Adrenal gland (tissue), 12 donors: Measurements from ENCODE around the gene CCDC187. TPM values are rescaled to one million over a fixed set of nuclear protein-coding genes. Genes with fewer than 3 reads are reported as not detected.
A peak's percentile ranks its signal among the peaks of the same experiment; 100 is the strongest.

Source experiments
- DNase-seq, 7 donors: peaks; one replicate each; pipeline ENCODE4 v3.0.0-alpha.2; 2019 to 2020
- H3K27ac ChIP-seq, 5 donors: fragments of 200-600 bp; sonication (generic) in 4 of 5; 1 replicate in 3 of 5; 2 replicates in 2 of 5; pipeline versions ENCODE4 v1.5.1 to v1.8.0; 2016 to 2020; ENCODE audit warnings: mild to moderate bottlenecking in 1 of 5
- H3K27me3 ChIP-seq: fragments of 200-600 bp; 2 replicates; pipeline ENCODE4 v1.8.0; 2021
- H3K36me3 ChIP-seq, 2 donors: fragments of 200-600 bp; replicated peaks in 1 of 2; 1 replicate in 1 of 2; 2 replicates in 1 of 2; pipeline versions ENCODE4 v1.5.1 to v1.8.0; 2018 to 2022
- H3K4me1 ChIP-seq, 2 donors: fragments of 200-600 bp; replicated peaks in 1 of 2; 1 replicate in 1 of 2; 2 replicates in 1 of 2; pipeline versions ENCODE4 v1.5.1 to v1.8.0; 2018 to 2021
- H3K4me3 ChIP-seq, 4 donors: fragments of 200-600 bp; sonication (generic) in 3 of 4; one replicate each; pipeline ENCODE4 v1.5.1; 2016 to 2018
- H3K9me3 ChIP-seq, 3 donors: fragments of 200-600 bp; sonication (generic) in 1 of 3; replicated peaks in 1 of 3; 1 replicate in 2 of 3; 2 replicates in 1 of 3; pipeline versions ENCODE4 v1.5.1 to v1.8.0; 2016 to 2021
- POLR2A ChIP-seq, 2 donors: fragments of 450-650 bp; IDR thresholded peaks; one replicate each; pipeline ENCODE4 v1.6.1; 2017; ENCODE audit warnings: antibody characterized with exemption in 2 of 2, mild to moderate bottlenecking in 2 of 2, moderate library complexity in 1 of 2
- WGBS, 4 donors: extraction: QIAGEN DNeasy Blood & Tissue Kit in 2 of 4; methylation state at CpG; one replicate each; pipeline versions ENCODE4 v1.1.5 to v1.1.7; 2013 to 2017; 5-methylcytosine and 5-hydroxymethylcytosine counted together
- intact Hi-C, 2 donors: fragments of 100-400 bp; cut with DNase I; formaldehyde crosslinking; loops; one replicate each; pipeline versions ENCODE4 v1.14.1 to v1.15.0; 2022 to 2023
- polyA plus RNA-seq, 3 donors: library from polyadenylated mRNA; stranded (reverse); fragments of 200-250 nt in 2 of 3; fragments of 350-450 nt in 1 of 3; fragmentation: Illumina TruSeq in 1 of 3; extraction: RNeasy Lipid Tissue Mini Kit (QIAGEN cat#74804) in 1 of 3; gene quantifications; one replicate each; pipeline ENCODE4 v1.2.3, GENCODE V29; 2013 to 2014
- total RNA-seq, 9 donors: library from RNA; depleted of rRNA in 4 of 9; stranded (reverse); fragments of >200 nt in 4 of 9; fragments of 120-200 nt in 1 of 9; fragmentation: NEBNext Ultra II Directional in 1 of 9; extraction: Animal tissue kit (Norgen Biotek cat#: 25700) in 1 of 9; gene quantifications; one replicate each; pipeline versions ENCODE4 v1.1.0 to v1.2.4, GENCODE V29; 2013 to 2023
- TF ChIP-seq, protein P1 (sequence below), 6 experiments: fragments of 450-650 bp in 4 of 6; fragments of 200-600 bp in 2 of 6; sonication (generic) in 1 of 6; IDR thresholded peaks; 1 replicate in 5 of 6; 2 replicates in 1 of 6; pipeline versions ENCODE4 v1.5.1 to v1.8.0; 2016 to 2021; ENCODE audit warnings: antibody characterized with exemption in 6 of 6, mild to moderate bottlenecking in 2 of 6, moderate library complexity in 1 of 6
- donor health status: healthy with polysubstance abuse.
- donor health status: Bipolar disorder and iron deficiency.
- donor health status: DM: yes; HTN: yes; CAD: no.
- donor health status: DM: no; HTN: no; CAD: no.
- donor health status: DM: no; HTN: no; CAD: no.
- donor health status: DM: yes; HTN: yes; CAD: no.

The CCDC187 gene
- total and polyA plus RNA-seq, 12 donors = under 0.01 to 0.44 (median 0.08) TPM; not detected in 1

DNA sequence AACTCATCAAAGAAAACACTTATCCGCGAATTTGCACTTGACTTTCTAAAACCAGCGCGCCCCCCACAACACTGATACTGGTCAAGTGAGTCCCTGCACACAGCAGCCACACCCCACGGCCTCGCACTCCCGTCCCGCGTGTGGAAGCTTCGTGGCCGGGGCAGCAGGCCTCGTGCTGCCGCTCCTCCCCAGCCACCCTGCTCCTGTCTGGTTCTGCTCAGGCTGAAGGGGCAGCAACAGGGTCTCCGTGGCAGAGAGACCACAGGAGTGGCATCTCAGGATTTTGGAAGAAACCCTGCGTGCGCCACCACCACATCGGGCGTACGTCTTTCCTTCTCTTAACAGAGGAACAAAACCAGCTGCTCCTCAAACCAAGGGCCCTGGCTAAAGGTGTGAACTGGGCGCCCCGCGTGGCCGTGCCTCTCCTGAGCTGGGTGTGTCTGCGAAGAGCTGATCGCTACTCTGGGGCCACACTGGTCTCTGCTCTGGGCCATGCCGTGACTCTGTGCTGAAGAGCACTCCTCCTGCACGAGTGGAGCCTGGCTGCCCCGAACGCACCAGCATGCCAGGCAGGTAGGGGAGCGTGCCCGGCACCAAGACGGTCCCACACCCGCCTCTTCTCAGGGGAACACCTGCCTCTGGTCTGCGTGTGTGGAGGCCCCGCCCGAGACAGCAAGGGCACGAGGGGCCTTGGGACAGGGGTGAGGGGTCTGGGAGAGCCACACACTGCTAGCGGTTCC is 81.6 kb downstream of the CCDC187 start:
- no peak overlapping the region for H3K4me3 ChIP-seq
- 96 to 98% (median 97%) methylated on average over 21 to 38 of the region's 38 CpGs for WGBS, 4 donors
- TF ChIP-seq, protein P1, sequence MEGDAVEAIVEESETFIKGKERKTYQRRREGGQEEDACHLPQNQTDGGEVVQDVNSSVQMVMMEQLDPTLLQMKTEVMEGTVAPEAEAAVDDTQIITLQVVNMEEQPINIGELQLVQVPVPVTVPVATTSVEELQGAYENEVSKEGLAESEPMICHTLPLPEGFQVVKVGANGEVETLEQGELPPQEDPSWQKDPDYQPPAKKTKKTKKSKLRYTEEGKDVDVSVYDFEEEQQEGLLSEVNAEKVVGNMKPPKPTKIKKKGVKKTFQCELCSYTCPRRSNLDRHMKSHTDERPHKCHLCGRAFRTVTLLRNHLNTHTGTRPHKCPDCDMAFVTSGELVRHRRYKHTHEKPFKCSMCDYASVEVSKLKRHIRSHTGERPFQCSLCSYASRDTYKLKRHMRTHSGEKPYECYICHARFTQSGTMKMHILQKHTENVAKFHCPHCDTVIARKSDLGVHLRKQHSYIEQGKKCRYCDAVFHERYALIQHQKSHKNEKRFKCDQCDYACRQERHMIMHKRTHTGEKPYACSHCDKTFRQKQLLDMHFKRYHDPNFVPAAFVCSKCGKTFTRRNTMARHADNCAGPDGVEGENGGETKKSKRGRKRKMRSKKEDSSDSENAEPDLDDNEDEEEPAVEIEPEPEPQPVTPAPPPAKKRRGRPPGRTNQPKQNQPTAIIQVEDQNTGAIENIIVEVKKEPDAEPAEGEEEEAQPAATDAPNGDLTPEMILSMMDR (IDR thresholded peaks at IDR 0.05) = no peak
- TF ChIP-seq POLR2A (IDR thresholded peaks at IDR 0.05) = no peak
- peaks cover 0 to 16% of the 10 kb centered on the region in 2 donors for H3K36me3 ChIP-seq
- H3K27ac ChIP-seq = no peak overlapping the region
- intact Hi-C loops = no loop called here
- no peaks in the 10 kb centered on the region for H3K27me3 ChIP-seq
- no peak for DNase-seq
- H3K9me3 ChIP-seq = no peaks in the 10 kb centered on the region
- H3K4me1 ChIP-seq = no peaks in the 10 kb centered on the region

DNA sequence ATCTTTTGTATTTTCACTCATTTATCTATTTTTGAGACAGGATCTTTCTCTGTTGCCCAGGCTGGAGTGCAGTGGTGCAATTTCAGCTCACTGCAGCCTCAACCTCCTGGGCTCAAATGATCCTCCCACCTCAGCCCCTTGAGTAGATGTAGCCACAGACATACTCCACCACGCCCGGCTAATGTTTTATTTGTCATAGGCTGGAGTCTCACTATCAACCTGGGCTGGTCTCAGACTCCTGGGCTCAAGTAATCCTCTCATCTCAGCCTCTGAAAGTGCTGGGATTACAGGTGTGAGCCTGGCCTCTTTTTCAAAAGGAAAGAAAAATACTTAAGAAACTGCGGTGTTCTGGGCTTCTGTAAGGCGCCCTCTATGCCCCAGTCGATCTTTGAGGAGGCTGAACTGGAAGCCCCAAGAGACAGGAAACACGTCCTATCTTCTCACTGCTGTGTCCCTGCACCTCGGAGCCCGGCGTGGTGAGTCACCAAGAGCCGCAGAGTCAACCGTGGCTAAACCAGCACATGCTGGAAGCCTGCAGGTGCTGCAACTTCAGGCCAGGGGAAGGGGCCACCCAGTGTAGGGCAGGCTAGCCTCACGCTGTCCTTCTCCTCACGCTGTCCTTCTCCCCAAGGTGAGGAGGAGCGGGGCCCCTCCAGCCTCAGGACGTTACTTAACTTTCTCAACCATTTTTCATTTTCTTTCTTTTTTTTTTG is 83.7 kb downstream of the CCDC187 start:
- no peak overlapping the region for H3K27ac ChIP-seq
- no peaks in the 10 kb centered on the region for H3K27me3 ChIP-seq
- WGBS, 4 donors = 57 to 62% (median 61%) methylated on average over 15 of the region's 15 CpGs
- no peak overlapping the region for H3K4me3 ChIP-seq
- TF ChIP-seq, protein P1 (IDR thresholded peaks at IDR 0.05) = no peak
- no peak for TF ChIP-seq POLR2A (IDR thresholded peaks at IDR 0.05)
- intact Hi-C loops = no loop called here
- H3K4me1 ChIP-seq = no peaks in the 10 kb centered on the region
- H3K36me3 ChIP-seq = peaks cover 0 to 22% of the 10 kb centered on the region in 2 donors
- DNase-seq = peak in 6 of 7 donors; percentile 56 to 77 (median 66)
- H3K9me3 ChIP-seq = no peaks in the 10 kb centered on the region

DNA sequence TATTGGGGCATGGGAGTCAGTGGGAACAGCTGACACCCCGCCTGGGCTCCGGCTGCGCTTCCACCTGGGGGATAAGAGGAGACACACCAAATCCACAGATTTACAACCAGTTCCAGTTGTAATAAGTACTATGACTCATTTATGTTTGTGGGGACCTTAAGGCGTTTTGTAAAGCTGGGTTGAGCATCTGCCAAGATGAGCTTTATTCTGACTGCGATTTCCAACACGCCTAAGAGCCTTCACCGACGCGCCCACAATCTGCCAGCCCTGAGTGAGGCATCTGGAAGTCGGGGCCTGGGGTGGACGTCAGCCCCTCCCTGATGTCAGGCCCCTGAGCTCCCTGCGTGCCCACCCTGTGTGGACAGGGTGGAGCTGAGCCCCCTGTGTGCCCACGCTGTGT is 84.6 kb downstream of the CCDC187 start:
- no peak for DNase-seq
- no peak for TF ChIP-seq POLR2A (IDR thresholded peaks at IDR 0.05)
- TF ChIP-seq, protein P1 (IDR thresholded peaks at IDR 0.05) = no peak
- Histone ChIP-seq H3K4me1 (no peaks in the 10 kb centered on the region), H3K9me3 (no peaks in the 10 kb centered on the region), H3K27me3 (no peaks in the 10 kb centered on the region), H3K27ac (no peak overlapping the region), H3K4me3 (no peak overlapping the region), H3K36me3 (peaks cover 0 to 27% of the 10 kb centered on the region in 2 donors)
- intact Hi-C loops = no loop called here
- WGBS, 4 donors = 92 to 97% (median 96%) methylated on average over 13 of the region's 13 CpGs

DNA sequence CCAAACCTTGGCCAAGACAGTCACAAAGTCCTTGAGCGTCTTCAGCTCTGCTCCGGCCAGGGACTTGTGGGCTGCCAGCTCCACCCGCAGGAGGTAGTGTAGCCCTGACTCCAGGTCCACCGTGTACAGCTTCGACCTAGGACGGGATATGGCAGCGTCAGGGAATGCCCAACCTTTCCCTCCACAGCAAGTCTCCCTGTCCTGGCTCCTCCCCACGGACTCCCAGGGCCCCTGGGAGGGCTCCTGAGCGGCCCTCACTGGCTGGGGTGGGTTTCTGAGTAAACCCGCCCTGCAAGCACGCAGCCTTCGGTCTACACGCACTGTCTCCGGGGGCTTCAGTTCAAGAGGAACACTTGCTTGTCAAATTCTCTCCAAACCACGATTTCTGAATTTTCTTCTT is 85.2 kb downstream of the CCDC187 start:
- H3K4me1 ChIP-seq = no peaks in the 10 kb centered on the region
- intact Hi-C loops = no loop called here
- H3K27ac ChIP-seq = no peak overlapping the region
- H3K4me3 ChIP-seq = no peak overlapping the region
- no peak for DNase-seq
- TF ChIP-seq, protein P1 (IDR thresholded peaks at IDR 0.05) = no peak
- no peak for TF ChIP-seq POLR2A (IDR thresholded peaks at IDR 0.05)
- no peaks in the 10 kb centered on the region for H3K27me3 ChIP-seq
- 91 to 95% (median 93%) methylated on average over 12 to 15 of the region's 15 CpGs for WGBS, 4 donors
- H3K36me3 ChIP-seq = peaks cover 0 to 23% of the 10 kb centered on the region in 2 donors
- peaks cover 0 to 4% (median 0%) of the 10 kb centered on the region in 3 donors for H3K9me3 ChIP-seq
